Activated CD8-positive, alpha-beta memory T cell treated with anti-CD3 and anti-CD28 coated beads, Interleukin-2, amount 10 ng/mL, durations not matched to agents 7 days and 5 days (primary cell): ENCODE data around the gene SIRPB2. TPM values are rescaled to one million over a fixed set of nuclear protein-coding genes. Genes with fewer than 3 reads are reported as not detected.
A peak's percentile ranks its signal among the peaks of the same experiment; 100 is the strongest.

ENCODE experiments used
- ATAC-seq: fragments of 150-1000 bp; cut with Tn5 transposase; one replicate; pipeline ENCODE4 v1.10.0; 2021; ENCODE audit warnings: moderate library complexity
- CTCF ChIA-PET: fragments of 350-600 bp; sonication (Branson Sonifier 250); formaldehyde crosslinking; loops from one replicate; lab custom pipeline; 2021; ENCODE audit warnings: antibody characterized with exemption; lab: Charles Lee
- DNase-seq: peaks from one replicate; pipeline ENCODE4 v3.0.0-alpha.2; 2020
- H3K27ac Mint-ChIP-seq: one replicate; pipeline ENCODE4 v1.8.0; 2021; ENCODE audit warnings: mild to moderate bottlenecking, mixed read lengths
- H3K27me3 Mint-ChIP-seq: one replicate; pipeline ENCODE4 v1.8.0; 2021; ENCODE audit warnings: mixed read lengths
- H3K36me3 Mint-ChIP-seq: one replicate; pipeline ENCODE4 v1.8.0; 2021; ENCODE audit warnings: mild to moderate bottlenecking, mixed read lengths
- H3K4me1 Mint-ChIP-seq: one replicate; pipeline ENCODE4 v1.8.0; 2021; ENCODE audit warnings: mixed read lengths
- H3K4me3 Mint-ChIP-seq: one replicate; pipeline ENCODE4 v1.8.0; 2021; ENCODE audit warnings: mild to moderate bottlenecking, moderate library complexity, mixed read lengths
- H3K9me3 Mint-ChIP-seq: one replicate; pipeline ENCODE4 v1.8.0; 2022; ENCODE audit warnings: low read depth, mixed read lengths
- total RNA-seq, 2 experiments: library from RNA; stranded (reverse); gene quantifications; one replicate each; pipeline ENCODE4 v1.2.3, GENCODE V29; 2021

SIRPB2 gene
- total RNA-seq, 2 experiments from 2014 or later, result not detected

- Mint-ChIP-seq H3K27ac (no peak overlapping the region), H3K4me1 (no peaks in the 10 kb centered on the region), H3K9me3 (no peaks in the 10 kb centered on the region), H3K27me3 (peaks cover 11% of the 10 kb centered on the region), H3K4me3 (no peak overlapping the region), H3K36me3 (no peaks in the 10 kb centered on the region)
- DNase-seq, result no peak
- no peak for ATAC-seq
- CTCF ChIA-PET, result interaction anchor here (1.3 to 2.0 kb wide), 2 partner anchors 29 to 303 kb away, joined by 4 to 6 read pairs; no protein-coding TSS in a partner anchor
Measured at GRCh38 chr20:1474325-1474724, 16.9 kb downstream of the SIRPB2 start.

GRCh38 chr20:1473246-1474220, 17.7 kb downstream of the SIRPB2 start:
- H3K27ac Mint-ChIP-seq, result no peak overlapping the region
- no peak for ATAC-seq
- H3K36me3 Mint-ChIP-seq, result no peaks in the 10 kb centered on the region

DNA sequence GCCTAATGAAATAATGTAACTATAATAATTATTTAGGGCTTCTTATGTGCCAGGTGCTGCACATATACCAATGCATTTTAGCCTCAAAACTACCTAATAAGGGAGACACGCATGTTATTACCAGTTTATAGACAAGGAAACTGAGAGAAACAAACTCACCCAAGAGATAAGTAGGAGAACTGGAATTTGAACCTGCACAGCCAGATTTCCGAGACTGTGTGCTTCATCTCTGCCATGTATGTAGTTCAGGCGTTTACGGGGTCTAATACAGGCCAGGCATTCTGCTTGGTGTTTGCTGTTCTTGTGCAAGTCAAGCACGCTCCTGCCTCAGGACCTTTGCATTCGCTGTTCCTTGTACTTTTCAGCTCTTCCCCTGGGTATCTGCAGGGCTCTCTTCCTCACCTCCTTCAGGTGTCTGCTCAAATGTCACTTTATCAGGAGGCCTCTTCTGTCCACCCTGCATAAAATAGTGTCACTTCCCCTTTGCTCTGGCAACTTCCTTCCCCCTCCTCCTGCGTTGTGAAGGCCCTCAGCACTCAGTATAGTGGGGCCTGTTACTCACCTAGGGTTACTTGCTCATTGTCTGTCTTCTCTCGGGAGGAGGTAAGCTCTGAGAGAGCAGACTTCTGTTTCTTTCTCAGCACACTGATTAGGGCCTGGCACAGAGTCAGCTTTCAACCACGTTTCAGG, 18.5 kb downstream of the SIRPB2 start:
- H3K27me3 Mint-ChIP-seq, result peaks cover 16% of the 10 kb centered on the region
- H3K27ac Mint-ChIP-seq, result no peak overlapping the region
- H3K9me3 Mint-ChIP-seq, result no peaks in the 10 kb centered on the region
- ATAC-seq (no peak), DNase-seq (no peak)
- peaks cover under 1% of the 10 kb centered on the region for H3K4me1 Mint-ChIP-seq
- CTCF ChIA-PET, result interaction anchor here (1.3 kb wide), 2 partner anchors 31 to 329 kb away, joined by 3 to 4 read pairs; no protein-coding TSS in a partner anchor
- no peak overlapping the region for H3K4me3 Mint-ChIP-seq
- no peaks in the 10 kb centered on the region for H3K36me3 Mint-ChIP-seq

More at GRCh38 chr20:1473246-1474220, 17.7 kb downstream of the SIRPB2 start:
- Mint-ChIP-seq H3K4me1 (no peaks in the 10 kb centered on the region), H3K27me3 (peaks cover 12% of the 10 kb centered on the region), H3K9me3 (no peaks in the 10 kb centered on the region), H3K4me3 (no peak overlapping the region)
- no peak for DNase-seq
- CTCF ChIA-PET, result interaction anchor here (1.3 to 2.0 kb wide), 3 partner anchors 30 to 328 kb away, joined by 3 to 6 read pairs (median 4); no protein-coding TSS in a partner anchor

DNA sequence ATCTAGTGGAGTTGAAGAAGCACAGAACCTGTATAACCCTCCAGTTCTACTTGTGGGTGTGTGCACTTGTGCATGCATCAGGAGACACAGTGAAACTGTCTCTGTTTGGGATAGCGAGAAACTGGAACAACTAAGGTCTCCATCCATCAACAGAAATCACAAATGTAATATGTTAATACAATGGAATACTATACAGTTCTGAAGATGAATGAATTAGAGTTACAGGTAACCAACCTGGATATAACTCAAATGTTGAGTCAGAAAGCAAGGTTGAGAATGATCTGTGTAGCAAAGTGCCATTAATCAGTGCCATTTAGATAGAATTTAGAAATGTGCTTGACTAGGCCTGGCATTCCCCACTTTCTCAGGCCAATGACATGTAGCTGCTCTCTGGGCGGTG, 20.0 kb downstream of the SIRPB2 start:
- H3K4me1 Mint-ChIP-seq, result peaks cover 9% of the 10 kb centered on the region
- H3K4me3 Mint-ChIP-seq, result no peak overlapping the region
- DNase-seq (peak; percentile 2), ATAC-seq (no peak)
- no peak overlapping the region for H3K27ac Mint-ChIP-seq
- H3K9me3 Mint-ChIP-seq, result no peaks in the 10 kb centered on the region
- peaks cover 19% of the 10 kb centered on the region for H3K27me3 Mint-ChIP-seq
- H3K36me3 Mint-ChIP-seq, result no peaks in the 10 kb centered on the region
- CTCF ChIA-PET, result interaction anchor here (1.2 kb wide), 1 partner anchor 17 kb away, joined by 3 read pairs; no protein-coding TSS in a partner anchor

GRCh38 chr20:1469925-1470571, 21.2 kb downstream of the SIRPB2 start:
- H3K27me3 Mint-ChIP-seq, result peaks cover 19% of the 10 kb centered on the region
- H3K9me3 Mint-ChIP-seq, result no peaks in the 10 kb centered on the region
- H3K27ac Mint-ChIP-seq, result no peak overlapping the region
- H3K4me1 Mint-ChIP-seq, result peaks cover 19% of the 10 kb centered on the region
- CTCF ChIA-PET, result interaction anchor here (0.7 to 5.2 kb wide), 2 partner anchors 11 to 33 kb away, joined by 3 to 21 read pairs; no protein-coding TSS in a partner anchor
- H3K4me3 Mint-ChIP-seq, result no peak overlapping the region
- DNase-seq (peak; percentile 47), ATAC-seq (no peak)
- H3K36me3 Mint-ChIP-seq, result peaks cover 2% of the 10 kb centered on the region

GRCh38 chr20:1469306-1469905, 21.8 kb downstream of the SIRPB2 start:
- Mint-ChIP-seq H3K4me1 (peaks cover 25% of the 10 kb centered on the region), H3K27me3 (peaks cover 19% of the 10 kb centered on the region), H3K4me3 (no peak overlapping the region), H3K36me3 (peaks cover 2% of the 10 kb centered on the region), H3K27ac (no peak overlapping the region), H3K9me3 (no peaks in the 10 kb centered on the region)
- CTCF ChIA-PET, result interaction anchor here (0.7 to 5.2 kb wide), 3 partner anchors 11 to 34 kb away, joined by 3 to 21 read pairs (median 4); no protein-coding TSS in a partner anchor
- DNase-seq, result peak; percentile 30
- no peak for ATAC-seq

DNA sequence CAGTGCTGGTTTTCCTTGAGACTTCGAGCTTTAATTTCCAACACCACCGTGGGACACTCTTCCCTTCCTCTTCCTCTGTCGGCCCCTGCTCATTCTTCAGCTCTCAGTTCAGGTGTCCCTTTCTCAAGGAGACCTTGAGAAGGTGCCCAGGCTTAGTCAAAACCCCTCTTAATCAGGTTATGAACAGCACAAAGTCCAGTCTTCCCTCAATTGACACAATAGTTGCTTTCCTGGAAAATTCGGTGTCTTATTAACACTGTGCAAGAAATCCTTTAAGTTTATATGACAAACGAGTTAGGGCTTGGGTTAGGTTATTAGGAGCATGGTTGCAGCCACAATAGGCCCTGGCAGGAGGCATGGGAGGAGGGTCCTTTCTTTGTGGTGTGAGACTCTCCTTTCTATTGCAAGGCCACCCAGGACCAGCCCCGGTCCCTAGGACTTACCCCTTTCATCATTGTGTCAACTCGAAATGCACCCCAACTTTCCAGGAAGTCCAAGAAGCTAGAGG, 23.0 kb downstream of the SIRPB2 start:
- Mint-ChIP-seq H3K4me3 (no peak overlapping the region), H3K36me3 (peaks cover 2% of the 10 kb centered on the region), H3K27me3 (peaks cover 19% of the 10 kb centered on the region), H3K27ac (no peak overlapping the region), H3K4me1 (peaks cover 37% of the 10 kb centered on the region), H3K9me3 (no peaks in the 10 kb centered on the region)
- CTCF ChIA-PET, result interaction anchor here (1.3 to 5.2 kb wide), 17 partner anchors 9 to 313 kb away, joined by 3 to 24 read pairs (median 4); partner anchors contain the start of gene FKBP1A
- ATAC-seq (no peak), DNase-seq (peak; percentile 31)

DNA sequence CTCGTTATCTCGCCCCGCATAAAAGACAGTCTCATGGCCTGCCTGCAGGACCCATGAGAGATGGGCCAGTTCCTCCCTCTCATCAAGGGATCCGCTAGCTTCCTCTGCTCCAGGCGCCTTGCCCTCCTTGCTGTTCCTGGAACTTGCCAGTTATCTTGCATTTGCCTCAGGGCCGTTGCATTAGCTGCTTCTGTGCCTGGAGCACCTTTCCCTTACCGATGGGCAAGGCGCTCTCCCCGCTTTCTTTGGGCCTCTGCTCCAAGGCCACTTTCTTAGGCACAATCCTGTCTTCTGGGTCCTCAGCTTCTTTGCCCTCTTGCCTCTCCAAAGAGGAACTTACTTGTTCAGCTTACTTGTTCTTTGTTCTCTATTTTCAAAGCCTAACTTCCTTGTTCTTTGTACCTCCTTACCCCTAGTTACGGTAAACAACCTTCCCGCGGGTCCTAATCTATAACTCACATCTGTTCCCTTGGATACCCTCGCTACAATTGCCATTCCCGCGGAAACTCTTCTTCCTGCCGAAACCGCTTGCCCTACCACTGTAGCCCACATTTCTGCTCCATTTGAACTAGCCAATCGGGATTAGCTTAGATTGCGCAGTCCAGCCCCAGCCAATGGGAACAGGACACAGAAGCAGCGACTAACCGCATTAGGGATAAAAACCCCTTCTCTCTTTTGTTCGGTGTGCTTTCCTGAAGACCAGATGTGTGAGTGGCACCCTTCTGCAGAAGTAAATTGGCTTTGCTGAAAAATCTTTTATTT, 23.7 kb downstream of the SIRPB2 start:
- H3K27ac Mint-ChIP-seq, result peak overlapping the region; percentile 37
- CTCF ChIA-PET, result interaction anchor here (0.5 to 5.2 kb wide), 29 partner anchors 9 to 1692 kb away, joined by 3 to 24 read pairs (median 4); partner anchors contain the start of genes FASTKD5, FKBP1A, SNPH and UBOX5
- peaks cover 4% of the 10 kb centered on the region for H3K36me3 Mint-ChIP-seq
- H3K4me1 Mint-ChIP-seq, result peaks cover 39% of the 10 kb centered on the region
- no peaks in the 10 kb centered on the region for H3K9me3 Mint-ChIP-seq
- H3K27me3 Mint-ChIP-seq, result peaks cover 16% of the 10 kb centered on the region
- ATAC-seq, result no peak
- peak; percentile 41 for DNase-seq
- peak overlapping the region; percentile 79 for H3K4me3 Mint-ChIP-seq

DNA sequence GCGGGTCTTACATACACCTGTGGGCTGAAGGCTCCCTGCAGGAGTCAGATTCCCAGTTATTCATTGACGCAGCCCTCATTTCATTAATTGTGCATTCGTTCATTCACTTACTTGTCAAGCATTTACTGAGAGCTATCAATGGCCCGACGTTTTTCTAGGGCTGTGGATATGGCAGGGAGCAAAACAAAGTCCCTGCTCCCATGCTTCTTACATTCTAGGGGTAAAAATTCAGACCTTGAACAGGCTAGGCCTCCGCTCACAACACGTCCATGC, 24.2 kb downstream of the SIRPB2 start:
- H3K9me3 Mint-ChIP-seq, result no peaks in the 10 kb centered on the region
- ATAC-seq, result no peak
- H3K27ac Mint-ChIP-seq, result no peak overlapping the region

GRCh38 chr20:1466211-1467081, 24.8 kb downstream of the SIRPB2 start, which contains the start of gene NSFL1C:
Gene NSFL1C (minus strand): TSS chr20:1466849. CDS start chr20:1466824, 25 bp downstream.
- CTCF ChIA-PET, result interaction anchor here (0.7 to 5.2 kb wide), 22 partner anchors 8 to 315 kb away, joined by 3 to 24 read pairs (median 4); partner anchors contain the start of genes FKBP1A and SNPH
- H3K4me1 Mint-ChIP-seq, result peaks cover 39% of the 10 kb centered on the region
- peak within 1 kb of the TSS; percentile 78 for H3K27ac Mint-ChIP-seq
- no peaks in the 10 kb centered on the region for H3K9me3 Mint-ChIP-seq
- peaks cover 6% of the 10 kb centered on the region for H3K36me3 Mint-ChIP-seq
- peak within 1 kb of the TSS; percentile 79 for H3K4me3 Mint-ChIP-seq
- peak; percentile 98 for ATAC-seq
- DNase-seq, result peak; percentile 97
- H3K27me3 Mint-ChIP-seq, result peaks cover 16% of the 10 kb centered on the region

More for the DNA sequence above, 24.2 kb downstream of the SIRPB2 start:
- CTCF ChIA-PET, result interaction anchor here (0.6 to 5.2 kb wide), 25 partner anchors 8 to 1693 kb away, joined by 3 to 24 read pairs (median 4); partner anchors contain the start of genes FASTKD5, FKBP1A, SNPH and UBOX5
- no peak for DNase-seq
- Mint-ChIP-seq H3K36me3 (peaks cover 6% of the 10 kb centered on the region), H3K27me3 (peaks cover 16% of the 10 kb centered on the region), H3K4me3 (peak overlapping the region; percentile 79), H3K4me1 (peaks cover 39% of the 10 kb centered on the region)
